ENCODE measurements around the gene IGLON5. TPM values are rescaled to one million over a fixed set of nuclear protein-coding genes. Genes with fewer than 3 reads are reported as not detected.

IGLON5 gene
- total RNA-seq, 1 donor from 2014 or later, result 44.8 TPM

DNA sequence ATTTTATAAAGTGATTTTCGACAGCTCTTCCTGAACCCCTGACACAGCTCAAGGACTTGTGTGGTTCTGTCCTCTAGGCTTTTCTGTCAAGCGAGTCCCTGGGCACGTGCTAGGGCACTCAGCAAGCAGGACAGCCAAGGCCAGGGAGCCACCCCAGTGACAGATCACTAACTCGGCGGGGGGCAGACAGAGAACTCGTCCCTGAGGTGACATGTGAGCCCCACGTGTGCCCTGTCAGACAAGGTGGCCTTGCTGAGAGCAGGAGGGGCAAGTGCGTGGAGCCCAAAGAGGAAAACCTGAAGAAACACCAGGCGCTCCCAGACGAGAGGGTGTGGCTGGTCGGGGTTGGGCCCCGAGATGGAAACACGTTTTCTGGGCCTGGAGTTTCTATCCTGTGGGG is 49.8 kb downstream of the IGLON5 start:
- DNase-seq (ENCODE audit: low spot score, unreplicated experiment), result no peak
- Mint-ChIP-seq H3K9me3 (ENCODE audit: low read depth) (no peaks in the 10 kb centered on the region), H3K36me3 (ENCODE audit: insufficient read depth) (no peaks in the 10 kb centered on the region), H3K27me3 (no peaks in the 10 kb centered on the region), H3K27ac (no peak overlapping the region), H3K4me1 (ENCODE audit: low read depth) (peaks cover 33% of the 10 kb centered on the region), H3K4me3 (ENCODE audit: low read depth) (no peak overlapping the region)
- TF ChIP-seq, protein P1, sequence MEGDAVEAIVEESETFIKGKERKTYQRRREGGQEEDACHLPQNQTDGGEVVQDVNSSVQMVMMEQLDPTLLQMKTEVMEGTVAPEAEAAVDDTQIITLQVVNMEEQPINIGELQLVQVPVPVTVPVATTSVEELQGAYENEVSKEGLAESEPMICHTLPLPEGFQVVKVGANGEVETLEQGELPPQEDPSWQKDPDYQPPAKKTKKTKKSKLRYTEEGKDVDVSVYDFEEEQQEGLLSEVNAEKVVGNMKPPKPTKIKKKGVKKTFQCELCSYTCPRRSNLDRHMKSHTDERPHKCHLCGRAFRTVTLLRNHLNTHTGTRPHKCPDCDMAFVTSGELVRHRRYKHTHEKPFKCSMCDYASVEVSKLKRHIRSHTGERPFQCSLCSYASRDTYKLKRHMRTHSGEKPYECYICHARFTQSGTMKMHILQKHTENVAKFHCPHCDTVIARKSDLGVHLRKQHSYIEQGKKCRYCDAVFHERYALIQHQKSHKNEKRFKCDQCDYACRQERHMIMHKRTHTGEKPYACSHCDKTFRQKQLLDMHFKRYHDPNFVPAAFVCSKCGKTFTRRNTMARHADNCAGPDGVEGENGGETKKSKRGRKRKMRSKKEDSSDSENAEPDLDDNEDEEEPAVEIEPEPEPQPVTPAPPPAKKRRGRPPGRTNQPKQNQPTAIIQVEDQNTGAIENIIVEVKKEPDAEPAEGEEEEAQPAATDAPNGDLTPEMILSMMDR (IDR thresholded peaks at IDR 0.05; ENCODE audit: unreplicated experiment), result no peak

DNA sequence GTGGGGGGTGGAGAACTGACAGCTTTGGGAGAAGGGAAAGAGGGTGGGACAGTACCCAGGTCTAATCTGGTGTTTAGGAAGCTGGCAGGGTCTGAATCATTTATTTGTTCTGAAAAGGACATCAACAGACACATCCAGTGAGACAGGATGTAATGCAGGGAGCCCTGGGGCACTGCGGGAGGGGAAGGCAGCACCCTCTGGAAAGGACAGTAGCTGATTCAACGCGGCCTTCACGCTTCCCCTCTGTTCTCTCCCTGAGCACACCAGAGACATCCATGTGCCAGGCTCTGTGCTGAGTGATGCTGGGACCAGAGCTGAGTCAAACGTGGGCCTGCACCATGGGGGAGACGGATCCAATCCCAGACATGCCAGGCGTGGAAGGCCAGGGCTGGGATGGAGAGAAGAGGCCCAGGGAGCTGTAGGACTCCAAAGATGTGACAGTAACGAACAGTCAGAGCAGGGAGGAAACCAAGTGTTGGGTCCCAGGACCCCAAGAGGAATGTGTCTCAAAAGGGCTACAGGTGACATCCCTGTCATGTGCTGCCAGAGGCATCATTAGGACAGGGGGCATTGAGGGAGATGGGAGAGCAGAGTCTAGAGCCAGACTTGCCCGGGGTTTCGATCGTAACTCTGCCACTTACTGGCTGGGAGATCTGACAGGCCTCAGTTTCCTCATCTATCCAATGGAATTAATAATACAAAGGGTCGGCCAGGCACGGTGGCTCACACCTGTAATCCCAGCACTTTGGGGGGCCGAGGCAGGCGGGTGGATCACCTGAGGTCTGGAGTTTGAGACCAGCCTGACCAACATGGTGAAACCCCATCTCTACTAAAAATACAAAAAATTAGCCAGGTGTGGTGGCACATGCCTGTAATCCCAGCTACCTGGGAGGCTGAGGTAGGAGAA is 53.0 kb downstream of the IGLON5 start:
- Mint-ChIP-seq H3K27me3 (no peaks in the 10 kb centered on the region), H3K36me3 (ENCODE audit: insufficient read depth) (no peaks in the 10 kb centered on the region), H3K9me3 (ENCODE audit: low read depth) (no peaks in the 10 kb centered on the region), H3K27ac (peak overlapping the region; percentile 29), H3K4me1 (ENCODE audit: low read depth) (peaks cover 38% of the 10 kb centered on the region), H3K4me3 (ENCODE audit: low read depth) (peak overlapping the region; percentile 22)
- no peak for DNase-seq (ENCODE audit: low spot score, unreplicated experiment)
- TF ChIP-seq, protein P1 (IDR thresholded peaks at IDR 0.05; ENCODE audit: unreplicated experiment), result no peak

- H3K27ac Mint-ChIP-seq, result peak overlapping the region; percentile 98
- peaks cover 38% of the 10 kb centered on the region for H3K4me1 Mint-ChIP-seq (ENCODE audit: low read depth)
- no peak for DNase-seq (ENCODE audit: low spot score, unreplicated experiment)
- H3K36me3 Mint-ChIP-seq (ENCODE audit: insufficient read depth), result no peaks in the 10 kb centered on the region
- no peaks in the 10 kb centered on the region for H3K9me3 Mint-ChIP-seq (ENCODE audit: low read depth)
- H3K4me3 Mint-ChIP-seq (ENCODE audit: low read depth), result peak overlapping the region; percentile 96
- H3K27me3 Mint-ChIP-seq, result peaks cover 3% of the 10 kb centered on the region
- TF ChIP-seq, protein P1 (IDR thresholded peaks at IDR 0.05; ENCODE audit: unreplicated experiment), result no peak
These were observed 53.9 kb downstream of the IGLON5 start for GRCh38 chr19:51365211-51365964.

- TF ChIP-seq, protein P1 (IDR thresholded peaks at IDR 0.05; ENCODE audit: unreplicated experiment), result no peak
- Mint-ChIP-seq H3K27ac (peak within 1 kb of the TSS; percentile 100), H3K4me3 (ENCODE audit: low read depth) (peak within 1 kb of the TSS; percentile 96)
These were observed 54.5 kb downstream of the IGLON5 start, which contains the start of gene ETFB for GRCh38 chr19:51365965-51366388. Gene ETFB, minus strand, starts transcription at chr19:51366388. Its CDS starts 62 bp downstream, at chr19:51366326.

More at GRCh38 chr19:51365965-51366388, 54.5 kb downstream of the IGLON5 start, which contains the start of gene ETFB:
- H3K9me3 Mint-ChIP-seq (ENCODE audit: low read depth), result no peaks in the 10 kb centered on the region
- peaks cover 9% of the 10 kb centered on the region for H3K27me3 Mint-ChIP-seq
- H3K36me3 Mint-ChIP-seq (ENCODE audit: insufficient read depth), result no peaks in the 10 kb centered on the region
- DNase-seq (ENCODE audit: low spot score, unreplicated experiment), result no peak
- H3K4me1 Mint-ChIP-seq (ENCODE audit: low read depth), result peaks cover 38% of the 10 kb centered on the region
